DND-41 (cell line): ENCODE data around the gene CELA2A.
"Not testable (repeated sequence)": the region's sequence is repeated elsewhere in the genome, so short reads cannot be mapped to it uniquely, and the experiment has no call there.

Experiments
- ATAC-seq: fragments of 200-7000 bp; cut with Tn5 transposase; 3 replicates; pipeline ENCODE4 v1.9.1; 2021; ENCODE audit warnings: low read depth; ENCODE audit not compliant: insufficient read depth
- DNase-seq: peaks from one replicate; pipeline ENCODE4 v3.0.0-alpha.2; 2020
- H2AFZ ChIP-seq: 2 replicates; pipeline ENCODE4 v1.6.0; 2012; ENCODE audit warnings: low read depth, low read length
- H3K27ac ChIP-seq: 2 replicates; pipeline ENCODE4 v1.5.1; 2012; ENCODE audit warnings: low read length, inconsistent platforms
- H3K27me3 ChIP-seq: fragments of 200-600 bp; sonication (generic); 2 replicates; pipeline ENCODE4 v1.6.0; 2012; ENCODE audit warnings: low read length, mild to moderate bottlenecking, inconsistent platforms; ENCODE audit not compliant: insufficient read depth, poor library complexity
- H3K36me3 ChIP-seq: 2 replicates; pipeline ENCODE4 v1.5.1; 2012; ENCODE audit warnings: low read length, inconsistent platforms; ENCODE audit not compliant: insufficient read depth
- H3K4me1 ChIP-seq: 2 replicates; pipeline ENCODE4 v1.5.1; 2012; ENCODE audit warnings: mild to moderate bottlenecking, low read length; ENCODE audit not compliant: insufficient read depth
- H3K4me2 ChIP-seq: 2 replicates; pipeline ENCODE4 v1.6.0; 2012; ENCODE audit warnings: mild to moderate bottlenecking, moderate library complexity, low read length, inconsistent platforms; ENCODE audit not compliant: insufficient read depth
- H3K4me3 ChIP-seq, 2 experiments: fragments of 200-600 bp in 1 of 2; shearing (Covaris generic) in 1 of 2; 2 replicates each; pipeline ENCODE4 v1.5.1; 2012 to 2016; ENCODE audit warnings: inconsistent platforms in 2 of 2, low read length in 2 of 2, mild to moderate bottlenecking in 2 of 2, low read depth in 1 of 2, moderate library complexity in 1 of 2
- H3K79me2 ChIP-seq: 2 replicates; pipeline ENCODE4 v1.6.0; 2012; ENCODE audit warnings: low read length, inconsistent platforms; ENCODE audit not compliant: insufficient read depth
- H3K9ac ChIP-seq: 2 replicates; pipeline ENCODE4 v1.6.0; 2012; ENCODE audit warnings: low read depth, mild to moderate bottlenecking, inconsistent platforms, low read length, moderate library complexity
- H3K9me3 ChIP-seq: 2 replicates; pipeline ENCODE4 v1.5.1; 2012; ENCODE audit warnings: low read length, moderate library complexity, mild to moderate bottlenecking, inconsistent platforms; ENCODE audit not compliant: insufficient read depth, severe bottlenecking
- H4K20me1 ChIP-seq: 2 replicates; pipeline ENCODE4 v1.6.0; 2012; ENCODE audit warnings: low read length; ENCODE audit not compliant: insufficient read depth
- EZH2 ChIP-seq: IDR thresholded peaks from 3 replicates; pipeline ENCODE4 v1.6.1; 2012; ENCODE audit warnings: borderline replicate concordance, low read depth, mild to moderate bottlenecking, moderate library complexity, low read length, inconsistent platforms; ENCODE audit not compliant: severe bottlenecking
- TF ChIP-seq, protein P1 (sequence below): IDR thresholded peaks from 2 replicates; pipeline ENCODE4 v1.5.1; 2012; ENCODE audit warnings: borderline replicate concordance, low read length, moderate library complexity, mild to moderate bottlenecking; ENCODE audit not compliant: poor library complexity, severe bottlenecking; ENCODE audit errors: extremely low read depth

CELA2A gene

DNA sequence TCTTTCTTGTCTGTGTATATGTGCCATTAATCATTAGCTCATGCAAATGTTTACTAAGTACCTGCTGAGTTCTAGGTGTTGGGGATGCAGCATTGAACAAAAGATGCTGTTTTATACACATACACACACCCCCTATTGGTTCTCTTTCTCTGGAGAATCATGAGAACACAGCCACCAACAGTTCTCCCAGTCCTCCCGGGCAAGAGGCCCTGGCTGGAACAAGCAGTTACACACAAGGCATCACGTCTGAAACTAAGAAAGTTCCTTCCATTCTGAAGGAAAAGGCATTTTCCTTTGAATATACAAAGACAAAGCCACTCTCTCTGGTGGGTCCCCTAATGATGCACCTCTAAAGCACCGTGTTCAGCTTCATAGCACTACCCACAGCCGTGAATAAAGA is 56.7 kb downstream of the CELA2A start:
- TF ChIP-seq, protein P1, sequence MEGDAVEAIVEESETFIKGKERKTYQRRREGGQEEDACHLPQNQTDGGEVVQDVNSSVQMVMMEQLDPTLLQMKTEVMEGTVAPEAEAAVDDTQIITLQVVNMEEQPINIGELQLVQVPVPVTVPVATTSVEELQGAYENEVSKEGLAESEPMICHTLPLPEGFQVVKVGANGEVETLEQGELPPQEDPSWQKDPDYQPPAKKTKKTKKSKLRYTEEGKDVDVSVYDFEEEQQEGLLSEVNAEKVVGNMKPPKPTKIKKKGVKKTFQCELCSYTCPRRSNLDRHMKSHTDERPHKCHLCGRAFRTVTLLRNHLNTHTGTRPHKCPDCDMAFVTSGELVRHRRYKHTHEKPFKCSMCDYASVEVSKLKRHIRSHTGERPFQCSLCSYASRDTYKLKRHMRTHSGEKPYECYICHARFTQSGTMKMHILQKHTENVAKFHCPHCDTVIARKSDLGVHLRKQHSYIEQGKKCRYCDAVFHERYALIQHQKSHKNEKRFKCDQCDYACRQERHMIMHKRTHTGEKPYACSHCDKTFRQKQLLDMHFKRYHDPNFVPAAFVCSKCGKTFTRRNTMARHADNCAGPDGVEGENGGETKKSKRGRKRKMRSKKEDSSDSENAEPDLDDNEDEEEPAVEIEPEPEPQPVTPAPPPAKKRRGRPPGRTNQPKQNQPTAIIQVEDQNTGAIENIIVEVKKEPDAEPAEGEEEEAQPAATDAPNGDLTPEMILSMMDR, result no peak
- TF ChIP-seq EZH2, result no peak
- no peak overlapping the region for H3K4me2 ChIP-seq
- no peak overlapping the region for H3K27ac ChIP-seq
- H2AFZ ChIP-seq, result no peak overlapping the region
- H3K4me1 ChIP-seq, result peaks cover 8% of the 10 kb centered on the region
- no peak for DNase-seq
- no peaks in the 10 kb centered on the region for H3K9me3 ChIP-seq
- H3K27me3 ChIP-seq, result no peaks in the 10 kb centered on the region
- H3K4me3 ChIP-seq, result no peak overlapping the region
- no peaks in the 10 kb centered on the region; the same call in 1 of the 2 replicates for H3K36me3 ChIP-seq
- no peaks in the 10 kb centered on the region for H3K79me2 ChIP-seq
- no peaks in the 10 kb centered on the region for H4K20me1 ChIP-seq
- no peak for ATAC-seq
- H3K9ac ChIP-seq, result no peak overlapping the region

GRCh38 chr1:15513919-15514318 is 57.4 kb downstream of the CELA2A start:
- TF ChIP-seq, protein P1, result no peak
- TF ChIP-seq EZH2, result no peak
- H3K9ac ChIP-seq, result no peak overlapping the region
- peaks cover 8% of the 10 kb centered on the region for H3K4me1 ChIP-seq
- ATAC-seq, result no peak
- H3K9me3 ChIP-seq, result no peaks in the 10 kb centered on the region
- H2AFZ ChIP-seq, result no peak overlapping the region
- H3K27ac ChIP-seq, result no peak overlapping the region
- no peak overlapping the region for H3K4me2 ChIP-seq
- H3K79me2 ChIP-seq, result no peaks in the 10 kb centered on the region
- no peaks in the 10 kb centered on the region for H3K27me3 ChIP-seq
- no peaks in the 10 kb centered on the region; the same call in 1 of the 2 replicates for H3K36me3 ChIP-seq
- H4K20me1 ChIP-seq, result no peaks in the 10 kb centered on the region
- no peak for DNase-seq
- no peak overlapping the region for H3K4me3 ChIP-seq

GRCh38 chr1:15514557-15514956 is 58.0 kb downstream of the CELA2A start:
- DNase-seq, H3K4me2 ChIP-seq, H3K9me3 ChIP-seq, H3K79me2 ChIP-seq, H2AFZ ChIP-seq, H3K4me3 ChIP-seq, H3K9ac ChIP-seq, ATAC-seq, H3K36me3 ChIP-seq, H3K27me3 ChIP-seq, H4K20me1 ChIP-seq, H3K27ac ChIP-seq, H3K4me1 ChIP-seq: not testable (repeated sequence)

DNA sequence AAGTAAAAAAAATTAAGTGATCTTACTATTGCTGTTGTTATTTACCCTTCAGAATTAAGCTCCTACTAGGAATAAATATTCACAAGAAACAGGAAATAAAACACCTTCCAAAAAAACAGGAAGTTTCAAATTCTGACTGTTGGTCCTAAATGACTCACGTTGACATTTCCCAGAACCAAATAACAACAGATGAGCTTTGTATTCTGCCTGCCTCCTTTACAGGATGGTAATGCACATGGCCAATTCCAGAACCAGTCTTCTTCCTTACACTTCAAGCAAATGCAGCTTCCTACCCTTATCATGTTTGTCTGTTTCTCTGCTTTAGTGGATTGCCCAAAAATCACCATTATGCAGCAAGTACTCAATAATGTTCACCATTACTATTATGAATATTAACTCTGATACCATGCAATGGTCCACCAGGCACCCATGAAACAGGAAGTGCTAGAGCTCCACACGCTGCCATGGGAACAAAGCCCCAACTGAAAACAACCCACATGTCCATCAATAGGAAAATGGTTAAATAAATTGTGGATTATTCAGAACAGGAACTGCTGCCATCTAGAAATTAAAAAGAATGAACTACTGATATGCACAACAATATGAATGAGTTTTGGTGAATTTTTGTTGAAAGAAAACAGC is 58.6 kb downstream of the CELA2A start:
- no peaks in the 10 kb centered on the region; the same call in 1 of the 2 replicates for H3K36me3 ChIP-seq
- peaks cover 8% of the 10 kb centered on the region for H3K4me1 ChIP-seq
- H3K4me2 ChIP-seq, result no peak overlapping the region
- no peak overlapping the region for H3K9ac ChIP-seq
- ATAC-seq, result no peak
- H3K27ac ChIP-seq, result peak overlapping the region; percentile 68; the same call in 1 of the 2 replicates
- no peak overlapping the region for H2AFZ ChIP-seq
- no peaks in the 10 kb centered on the region for H3K9me3 ChIP-seq
- no peak for TF ChIP-seq EZH2
- TF ChIP-seq, protein P1, result no peak
- H3K79me2 ChIP-seq, result no peaks in the 10 kb centered on the region
- H3K27me3 ChIP-seq, result no peaks in the 10 kb centered on the region
- no peaks in the 10 kb centered on the region for H4K20me1 ChIP-seq
- no peak for DNase-seq
- no peak overlapping the region for H3K4me3 ChIP-seq
